Caco-2 (cell line): Measurements from ENCODE around the gene GNGT2. TPM values are rescaled to one million over a fixed set of nuclear protein-coding genes. Genes with fewer than 3 reads are reported as not detected.

Experiments
- BruUV-seq: library from RNA; stranded (reverse); fragments of 400-500 nt; replicated peaks from 2 replicates; lab custom pipeline; 2021; lab: Mats Ljungman, UMichigan
- CTCF ChIA-PET: fragments of 300-600 bp; sonication (Branson Sonifier 250); formaldehyde crosslinking; loops from one replicate; lab custom pipeline; 2022; ENCODE audit warnings: antibody characterized with exemption; lab: Charles Lee
- POLR2A ChIA-PET: fragments of 300-600 bp; sonication (Branson Sonifier 250); formaldehyde crosslinking; loops from one replicate; lab custom pipeline; 2022; ENCODE audit warnings: antibody characterized with exemption; lab: Charles Lee
- DNase-seq, 2 experiments: peaks; one replicate each; pipeline versions ENCODE4 v3.0.0 to v3.0.0-alpha.2; 2020 to 2022
- H3K27me3 ChIP-seq: replicated peaks from 2 replicates; pipeline ENCODE4 v1.6.0; 2011; ENCODE audit warnings: low read length; ENCODE audit not compliant: control insufficient read depth, insufficient read depth
- H3K36me3 ChIP-seq: 2 replicates; pipeline ENCODE4 v1.5.1; 2011; ENCODE audit warnings: low read length; ENCODE audit not compliant: control insufficient read depth, insufficient read depth
- H3K4me1 ChIP-seq: fragments of 250-450 bp; sonication (Bioruptor Pico); 2 replicates; pipeline ENCODE4 v1.5.1; 2020; ENCODE audit warnings: mild to moderate bottlenecking
- H3K4me3 ChIP-seq: 2 replicates; pipeline ENCODE4 v1.5.1; 2011; ENCODE audit warnings: low read depth, mild to moderate bottlenecking, control low read depth, low read length
- H3K9me3 ChIP-seq: fragments of 250-450 bp; sonication (Bioruptor Pico); 2 replicates; pipeline ENCODE4 v1.5.1; 2020; ENCODE audit warnings: mild to moderate bottlenecking, moderate library complexity
- H3K27ac Mint-ChIP-seq: one replicate; pipeline ENCODE4 v1.8.0; 2022; ENCODE audit warnings: mixed read lengths; ENCODE audit not compliant: unreplicated experiment
- H3K27me3 Mint-ChIP-seq: one replicate; pipeline ENCODE4 v1.8.0; 2022; ENCODE audit warnings: mixed read lengths; ENCODE audit not compliant: insufficient read depth, unreplicated experiment
- H3K36me3 Mint-ChIP-seq: one replicate; pipeline ENCODE4 v1.8.0; 2022; ENCODE audit warnings: mild to moderate bottlenecking, mixed read lengths; ENCODE audit not compliant: insufficient read depth, unreplicated experiment
- H3K4me1 Mint-ChIP-seq: one replicate; pipeline ENCODE4 v1.8.0; 2022; ENCODE audit warnings: low read depth, mixed read lengths; ENCODE audit not compliant: unreplicated experiment
- H3K4me3 Mint-ChIP-seq: one replicate; pipeline ENCODE4 v1.8.0; 2022; ENCODE audit warnings: mild to moderate bottlenecking, moderate library complexity, mixed read lengths; ENCODE audit not compliant: unreplicated experiment
- H3K9me3 Mint-ChIP-seq: one replicate; pipeline ENCODE4 v1.8.0; 2022; ENCODE audit warnings: mixed read lengths; ENCODE audit not compliant: unreplicated experiment
- CTCF ChIP-seq, 2 experiments: fragments of 200-600 bp in 1 of 2; IDR thresholded peaks; 1 replicate in 1 of 2; 2 replicates in 1 of 2; pipeline versions ENCODE4 v1.5.1 to v1.8.0; 2011 to 2022; ENCODE audit warnings: antibody characterized with exemption in 1 of 2, control low read depth in 1 of 2, inconsistent platforms in 1 of 2, low read depth in 1 of 2, low read length in 1 of 2, mild to moderate bottlenecking in 1 of 2, moderate library complexity in 1 of 2; ENCODE audit not compliant: insufficient read depth in 1 of 2, severe bottlenecking in 1 of 2, unreplicated experiment in 1 of 2
- intact Hi-C: fragments of 100-400 bp; cut with micrococcal nuclease; formaldehyde crosslinking; loops from one replicate; pipeline ENCODE4 v1.10.0; 2022; ENCODE audit not compliant: unreplicated experiment
- total RNA-seq: library from RNA; stranded (reverse); gene quantifications from 2 replicates; pipeline ENCODE4 v1.2.3, GENCODE V29; 2022

Gene GNGT2
- total RNA-seq, 1 experiment from 2014 or later, result not detected

- peaks cover 32% of the 10 kb centered on the region for H3K4me1 ChIP-seq
- no peak overlapping the region for H3K4me3 Mint-ChIP-seq
- ChIA-PET CTCF (interaction anchor here (0.7 to 3.1 kb wide), 17 partner anchors 9 to 265 kb away, joined by 3 to 12 read pairs (median 4); no protein-coding TSS in a partner anchor), POLR2A (no interaction called here)
- peaks cover 9% of the 10 kb centered on the region for H3K27me3 ChIP-seq
- no peaks in the 10 kb centered on the region for H3K9me3 ChIP-seq
- no peaks in the 10 kb centered on the region for H3K36me3 ChIP-seq
- H3K9me3 Mint-ChIP-seq, result no peaks in the 10 kb centered on the region
- DNase-seq, result no peak
- H3K4me3 ChIP-seq, result no peak overlapping the region
- intact Hi-C loops, result loop anchor here (1.0 to 10.0 kb wide), 4 partner anchors 30 to 422 kb away; partner anchors contain the start of gene B4GALNT2
- peaks cover 16% of the 10 kb centered on the region for H3K36me3 Mint-ChIP-seq
- BruUV-seq, result no TSS peak
- H3K27me3 Mint-ChIP-seq, result peaks cover 23% of the 10 kb centered on the region
- no peak overlapping the region for H3K27ac Mint-ChIP-seq
- peaks cover 25% of the 10 kb centered on the region for H3K4me1 Mint-ChIP-seq
- TF ChIP-seq CTCF (IDR thresholded peaks at IDR 0.05; ENCODE audit: insufficient read depth in 1 of 2, low read depth in 1 of 2, low read length in 1 of 2, severe bottlenecking in 1 of 2, unreplicated experiment in 1 of 2), result no peak
These were observed 16.5 kb upstream of the GNGT2 start for GRCh38 chr17:49226771-49227435.

- peaks cover 16% of the 10 kb centered on the region for H3K36me3 Mint-ChIP-seq
- H3K27me3 ChIP-seq, result peaks cover 9% of the 10 kb centered on the region
- H3K36me3 ChIP-seq, result no peaks in the 10 kb centered on the region
- CTCF ChIA-PET, result interaction anchor here (0.6 to 2.1 kb wide), 8 partner anchors 9 to 178 kb away, joined by 3 to 6 read pairs (median 4); no protein-coding TSS in a partner anchor
- peaks cover 23% of the 10 kb centered on the region for H3K27me3 Mint-ChIP-seq
- no peak overlapping the region for H3K4me3 ChIP-seq
- POLR2A ChIA-PET, result no interaction called here
- peaks cover 25% of the 10 kb centered on the region for H3K4me1 Mint-ChIP-seq
- intact Hi-C loops, result loop anchor here (5.0 to 10.0 kb wide), 2 partner anchors 93 to 271 kb away; partner anchors contain the start of gene B4GALNT2
- no peak for TF ChIP-seq CTCF (IDR thresholded peaks at IDR 0.05; ENCODE audit: insufficient read depth in 1 of 2, low read depth in 1 of 2, low read length in 1 of 2, severe bottlenecking in 1 of 2, unreplicated experiment in 1 of 2)
- no TSS peak for BruUV-seq
- no peak overlapping the region for H3K4me3 Mint-ChIP-seq
- H3K9me3 Mint-ChIP-seq, result no peaks in the 10 kb centered on the region
- H3K9me3 ChIP-seq, result no peaks in the 10 kb centered on the region
- peaks cover 25% of the 10 kb centered on the region for H3K4me1 ChIP-seq
- no peak for DNase-seq
- no peak overlapping the region for H3K27ac Mint-ChIP-seq
These were observed 15.3 kb upstream of the GNGT2 start for GRCh38 chr17:49225554-49226236.

- Mint-ChIP-seq H3K9me3 (no peaks in the 10 kb centered on the region), H3K27me3 (peaks cover 23% of the 10 kb centered on the region), H3K4me3 (peak overlapping the region; percentile 86), H3K4me1 (peaks cover 25% of the 10 kb centered on the region), H3K27ac (no peak overlapping the region), H3K36me3 (peaks cover 11% of the 10 kb centered on the region)
- TF ChIP-seq CTCF (IDR thresholded peaks at IDR 0.05; ENCODE audit: insufficient read depth in 1 of 2, low read depth in 1 of 2, low read length in 1 of 2, severe bottlenecking in 1 of 2, unreplicated experiment in 1 of 2), result no peak
- no TSS peak for BruUV-seq
- Histone ChIP-seq H3K27me3 (peaks cover 9% of the 10 kb centered on the region), H3K4me1 (peaks cover 25% of the 10 kb centered on the region), H3K4me3 (peak overlapping the region; percentile 42), H3K36me3 (no peaks in the 10 kb centered on the region), H3K9me3 (no peaks in the 10 kb centered on the region)
- no peak for DNase-seq
- intact Hi-C loops, result loop anchor here (5.0 to 10.0 kb wide), 2 partner anchors 93 to 270 kb away; partner anchors contain the start of gene B4GALNT2
- ChIA-PET CTCF (interaction anchor here (0.6 to 1.1 kb wide), 4 partner anchors 12 to 99 kb away, joined by 3 to 4 read pairs (median 4); no protein-coding TSS in a partner anchor), POLR2A (no interaction called here)
These were observed 14.6 kb upstream of the GNGT2 start for GRCh38 chr17:49224997-49225337.
